Amniotic stem cell (primary cell): ENCODE measurements around the gene ADGRL1.
A peak's percentile ranks its signal among the peaks of the same experiment; 100 is the strongest.

ENCODE experiments used
- DNase-seq: peaks from one replicate; lab custom pipeline; 2025; lab: John Stamatoyannopoulos, UW

ADGRL1 gene

GRCh38 chr19:14138576-14139265 lies 67.2 kb downstream of the ADGRL1 start:
- no peak for DNase-seq

DNA sequence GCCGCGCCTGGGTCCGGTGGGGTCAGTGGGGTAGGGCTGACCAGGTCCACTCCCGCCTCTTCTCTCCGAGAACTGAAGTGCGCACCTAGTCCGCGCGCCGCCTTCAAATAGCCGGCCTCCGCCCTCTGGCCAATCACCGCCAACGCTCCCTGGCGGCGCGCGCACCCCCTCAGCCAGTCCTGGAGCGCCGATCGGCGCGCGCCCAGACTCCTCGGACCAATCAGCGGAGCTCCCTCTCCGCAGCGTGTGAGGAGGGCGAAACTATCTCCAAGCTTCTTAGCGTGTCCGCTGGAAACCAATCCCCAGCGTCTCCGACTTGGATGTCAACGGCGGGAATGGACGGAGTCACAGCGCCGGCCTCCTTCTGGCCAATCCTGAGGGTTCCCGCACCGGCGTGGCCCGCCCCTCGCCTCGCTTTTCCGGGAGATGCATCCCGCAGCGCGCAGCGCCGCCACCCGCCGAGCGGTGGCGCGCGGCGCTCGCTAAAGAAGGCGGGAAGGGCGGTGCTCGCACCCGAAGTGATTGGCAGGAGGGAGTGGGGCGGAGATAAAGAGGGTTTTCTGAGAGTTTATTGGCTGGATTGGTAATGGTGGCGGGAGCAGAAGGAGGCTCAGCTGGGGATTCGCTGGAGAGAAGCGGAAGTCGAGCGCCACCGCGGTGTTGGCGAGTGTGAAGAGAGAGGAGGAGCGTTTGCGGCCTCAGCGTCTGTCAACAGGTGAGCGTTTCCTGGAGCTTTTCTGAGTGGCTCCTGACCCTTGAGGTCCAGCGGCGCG lies 69.3 kb downstream of the ADGRL1 start, which contains the start of gene ASF1B:
Gene ASF1B (minus strand): TSS at position 81 of the 773 bp plus-strand sequence. CDS start 133 bp downstream, outside the sequence.
- DNase-seq = peak; percentile 100

DNA sequence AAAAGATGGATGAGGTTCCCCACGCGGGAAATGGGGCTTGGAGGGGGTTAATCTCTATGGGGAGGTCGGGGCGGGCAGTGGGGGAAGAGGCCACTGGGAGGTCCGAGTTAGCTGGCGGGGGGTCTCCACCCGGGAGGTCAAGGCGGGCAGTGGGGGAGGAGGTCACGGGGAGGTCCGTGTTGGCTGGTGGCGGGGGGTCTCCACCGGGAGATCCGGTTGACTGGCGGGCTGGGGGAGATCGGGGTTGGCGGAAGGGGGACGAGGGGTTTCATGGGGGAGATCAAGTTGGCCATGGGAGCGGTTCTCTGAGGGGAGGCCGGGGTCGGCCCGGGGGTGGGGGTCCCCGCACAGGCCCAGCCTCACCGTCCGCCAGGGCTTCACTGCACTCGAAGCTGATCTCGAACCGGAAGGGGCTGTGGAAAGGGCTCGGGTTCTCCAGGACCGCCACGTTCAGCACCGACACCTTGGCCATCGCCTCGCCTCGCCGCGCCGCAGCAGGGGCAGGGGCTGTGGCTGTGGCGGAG lies 69.9 kb downstream of the ADGRL1 start:
- no peak for DNase-seq

DNA sequence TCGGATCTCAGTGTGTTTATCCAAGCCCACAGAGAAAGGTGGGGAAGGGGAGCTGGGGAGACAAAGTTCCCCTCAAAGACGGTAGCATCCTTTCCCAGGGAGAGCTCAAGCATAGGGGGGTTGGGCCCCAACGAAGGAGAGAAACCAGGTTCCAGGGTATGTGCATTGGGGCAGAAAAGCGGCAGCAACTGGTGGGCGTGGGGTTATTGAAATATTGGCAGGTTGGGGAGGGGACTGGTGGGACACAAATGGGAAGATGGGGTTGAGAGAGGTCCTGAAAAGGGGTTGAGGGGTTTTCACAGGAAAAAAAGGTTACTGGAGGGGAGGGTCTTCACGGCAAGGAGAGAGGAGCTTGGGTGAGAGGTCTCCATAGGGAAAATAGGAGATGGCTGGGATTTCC lies 70.6 kb downstream of the ADGRL1 start:
- no peak for DNase-seq

GRCh38 chr19:14127929-14128509 lies 78.0 kb downstream of the ADGRL1 start:
- no peak for DNase-seq

DNA sequence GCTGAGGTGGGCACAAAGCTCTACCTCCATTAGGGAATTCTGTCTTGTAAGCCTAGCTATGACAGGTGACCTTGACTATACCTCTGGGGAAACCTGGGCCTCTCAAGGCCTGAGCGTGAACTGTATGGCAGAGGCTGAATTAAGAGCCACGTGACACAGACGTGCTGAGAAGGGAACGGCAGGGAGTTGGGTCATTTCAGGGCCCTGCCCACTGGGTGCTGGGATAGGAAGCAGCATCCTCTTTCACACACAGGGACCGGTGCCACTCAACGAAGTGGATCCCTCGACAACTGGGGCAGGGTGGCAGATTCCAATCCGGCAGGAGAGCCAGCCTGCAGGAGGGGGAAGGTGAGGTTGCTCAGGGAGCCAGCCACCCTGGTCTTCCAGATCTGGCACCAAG lies 78.8 kb downstream of the ADGRL1 start:
- no peak for DNase-seq

DNA sequence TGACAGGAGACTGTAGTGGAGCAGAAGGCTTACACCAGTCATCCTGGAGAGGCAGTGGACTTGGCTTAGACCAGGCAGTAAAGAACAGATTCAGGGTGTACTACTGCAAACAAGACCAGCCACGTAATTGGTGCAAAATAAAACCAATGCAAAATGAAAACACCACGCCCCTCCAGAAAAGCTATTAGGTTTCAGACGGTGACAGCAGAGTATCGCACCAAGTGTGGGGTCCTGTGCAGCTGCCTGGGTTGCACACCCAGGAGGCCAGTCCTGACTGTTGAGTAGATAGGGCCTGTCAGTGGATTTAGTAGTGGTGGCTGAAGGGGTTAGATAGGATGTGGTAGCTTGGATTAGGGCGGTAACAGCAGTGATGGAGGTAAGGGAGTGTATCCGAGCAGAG lies 83.0 kb downstream of the ADGRL1 start:
- no peak for DNase-seq

GRCh38 chr19:14120497-14120780 lies 85.5 kb downstream of the ADGRL1 start:
- DNase-seq = no peak

DNA sequence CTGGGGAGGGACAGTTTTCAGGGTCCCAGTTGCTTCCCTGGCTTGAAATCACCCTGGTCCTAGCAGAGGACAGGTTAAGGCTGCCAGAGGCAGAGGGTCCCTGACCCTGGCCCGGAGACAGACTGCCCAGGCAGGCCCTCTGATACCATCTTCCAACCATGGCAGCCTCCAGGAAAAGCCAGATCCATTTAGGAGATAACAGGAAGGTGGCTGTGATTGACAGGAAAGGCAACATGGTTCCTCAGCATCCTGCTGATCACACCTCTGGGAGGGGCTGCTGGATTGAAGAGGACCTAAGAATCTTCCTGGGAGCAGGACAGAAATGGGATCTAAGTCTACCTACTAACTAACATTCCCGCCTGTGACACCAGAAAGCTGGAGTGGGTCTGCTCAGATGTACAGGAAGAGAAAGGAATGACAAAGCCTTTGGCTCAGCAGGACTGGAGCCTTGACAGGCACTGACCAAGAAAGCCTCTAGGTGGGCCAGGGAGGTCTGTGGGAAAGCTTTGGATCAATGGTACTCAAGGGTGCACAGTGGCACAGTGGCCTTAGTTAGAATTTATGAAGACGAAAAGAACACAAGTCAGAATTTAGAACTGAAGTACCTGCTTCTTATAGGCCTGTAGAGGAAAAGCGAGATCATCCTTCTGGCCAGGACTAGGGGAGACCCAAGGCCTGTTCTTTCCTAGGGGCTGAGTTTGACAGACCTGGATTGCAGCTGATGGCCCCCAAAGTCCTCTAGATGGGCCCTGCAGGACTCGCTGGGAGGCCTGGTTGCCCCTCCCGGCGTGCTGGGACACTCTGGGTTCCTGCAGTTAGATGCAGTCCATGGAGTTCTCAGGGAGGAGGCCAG lies 86.1 kb downstream of the ADGRL1 start:
- no peak for DNase-seq

GRCh38 chr19:14119146-14119545 lies 86.8 kb downstream of the ADGRL1 start:
- no peak for DNase-seq

- DNase-seq = no peak
Measured at GRCh38 chr19:14118165-14119051, 87.6 kb downstream of the ADGRL1 start.

GRCh38 chr19:14117668-14118164 lies 88.3 kb downstream of the ADGRL1 start, which contains the start of gene PRKACA:
Gene PRKACA (minus strand): TSS chr19:14117762. CDS start chr19:14117547, 215 bp downstream.
- DNase-seq = peak; percentile 98

GRCh38 chr19:14116918-14117578 lies 88.9 kb downstream of the ADGRL1 start:
- no peak for DNase-seq

DNA sequence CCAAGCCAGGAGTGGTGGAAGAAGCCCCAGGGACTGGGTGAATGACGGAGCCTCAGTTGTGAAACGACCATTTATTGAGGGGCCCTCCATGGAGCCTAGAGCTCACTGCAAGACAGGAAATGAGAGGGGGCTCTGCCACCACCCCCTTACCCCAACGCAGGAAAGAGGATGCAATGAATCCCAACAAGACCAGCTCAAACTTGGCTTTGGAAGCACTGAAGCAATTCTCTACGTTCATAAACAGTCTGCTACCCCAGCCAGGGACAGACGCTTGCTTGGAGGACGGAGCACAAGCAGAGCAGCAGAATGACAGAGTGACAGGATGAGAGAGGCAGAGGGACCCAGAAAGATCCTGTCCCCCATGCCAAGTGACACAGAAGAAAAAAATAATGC lies 89.4 kb downstream of the ADGRL1 start:
- DNase-seq = no peak

GRCh38 chr19:14115756-14116155 lies 90.2 kb downstream of the ADGRL1 start:
- no peak for DNase-seq

- no peak for DNase-seq
Measured at GRCh38 chr19:14114854-14115253, 91.1 kb downstream of the ADGRL1 start.

GRCh38 chr19:14114439-14114838 lies 91.5 kb downstream of the ADGRL1 start:
- no peak for DNase-seq

GRCh38 chr19:14113762-14114414 lies 92.1 kb downstream of the ADGRL1 start:
- DNase-seq = no peak

- DNase-seq = no peak
Measured at GRCh38 chr19:14112809-14113385, 93.1 kb downstream of the ADGRL1 start.
